ENCODE measurements around the gene NOTCH1. TPM values are rescaled to one million over a fixed set of nuclear protein-coding genes. Genes with fewer than 3 reads are reported as not detected.

The NOTCH1 gene
- total RNA-seq, 1 experiment from 2014 or later: 95.6 TPM

- TF ChIP-seq TP53 (CRISPR knock-in tag; IDR thresholded peaks at IDR 0.05): no peak
- TF ChIP-seq ZNF423 (CRISPR knock-in tag; IDR thresholded peaks at IDR 0.05): no peak
These were observed 20.6 kb downstream of the NOTCH1 start (continued) for GRCh38 chr9:136525207-136525606.

DNA sequence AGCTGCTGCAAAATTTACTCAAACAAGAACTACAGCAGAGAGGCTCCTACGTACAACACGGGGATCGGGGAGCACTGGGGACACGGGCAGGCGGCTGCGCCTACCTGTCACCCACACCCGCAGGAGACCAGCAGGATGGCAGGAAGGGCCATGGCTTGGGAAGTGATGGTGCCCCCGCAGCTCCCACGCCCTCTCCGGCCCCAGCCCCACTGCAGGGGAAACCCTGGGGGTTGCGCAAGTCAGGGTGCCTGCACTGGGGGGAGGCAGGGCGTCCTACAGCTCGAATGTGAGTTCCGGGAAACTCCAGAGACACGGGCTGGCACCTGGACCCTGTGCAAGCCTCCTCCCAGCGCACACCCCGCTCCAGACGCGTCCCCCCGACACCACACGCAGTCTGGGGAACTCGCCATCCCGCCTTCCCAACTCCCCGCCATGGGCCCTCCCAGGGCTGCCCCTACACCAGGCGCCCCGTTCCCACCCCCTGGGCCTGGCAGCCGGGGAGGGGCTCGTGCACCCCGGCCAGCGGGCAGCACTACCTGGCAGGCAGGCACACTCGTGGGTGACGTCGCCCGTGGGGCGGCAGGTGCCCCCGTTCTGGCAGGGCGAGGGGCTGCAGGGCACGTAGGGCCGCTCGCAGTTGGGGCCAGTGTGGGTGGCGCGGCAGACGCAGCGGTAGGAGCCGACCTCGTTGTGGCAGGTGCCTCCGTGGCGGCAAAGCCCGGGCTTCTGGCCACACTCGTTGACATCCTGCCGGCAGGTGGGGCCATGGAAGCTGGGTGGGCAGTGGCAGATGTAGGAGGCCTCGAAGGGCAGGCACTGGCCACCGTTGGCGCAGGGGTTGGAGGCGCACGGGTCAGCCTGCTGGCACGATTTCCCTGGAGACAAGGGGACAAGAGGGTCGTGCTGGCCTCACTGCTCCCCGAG lies 23.3 kb downstream of the NOTCH1 start:
- H3K27me3 Mint-ChIP-seq (ENCODE audit: low read depth): no peaks in the 10 kb centered on the region
- DNase-seq (ENCODE audit: low spot score) (no peak), ATAC-seq (no peak)
- ChIA-PET CTCF (interaction anchor here (0.7 kb wide), 4 partner anchors 16 to 106 kb away, joined by 3 to 5 read pairs (median 3); no protein-coding TSS in a partner anchor), POLR2A (no interaction called here)
- H3K4me1 Mint-ChIP-seq: 0 out of 2 replicates have a peak, but pooled peaks cover 2% of the 10 kb centered on the region
- H3K9me3 Mint-ChIP-seq: no peaks in the 10 kb centered on the region
- H3K27ac Mint-ChIP-seq: no peak overlapping the region
- peaks cover 2% of the 10 kb centered on the region; the same call in 1 of the 2 replicates for H3K36me3 Mint-ChIP-seq
- no peak for TF ChIP-seq NR2C2 (CRISPR knock-in tag; IDR thresholded peaks at IDR 0.05)
- no peak for TF ChIP-seq SOX15 (CRISPR knock-in tag; IDR thresholded peaks at IDR 0.05)
- TF ChIP-seq, protein P1, sequence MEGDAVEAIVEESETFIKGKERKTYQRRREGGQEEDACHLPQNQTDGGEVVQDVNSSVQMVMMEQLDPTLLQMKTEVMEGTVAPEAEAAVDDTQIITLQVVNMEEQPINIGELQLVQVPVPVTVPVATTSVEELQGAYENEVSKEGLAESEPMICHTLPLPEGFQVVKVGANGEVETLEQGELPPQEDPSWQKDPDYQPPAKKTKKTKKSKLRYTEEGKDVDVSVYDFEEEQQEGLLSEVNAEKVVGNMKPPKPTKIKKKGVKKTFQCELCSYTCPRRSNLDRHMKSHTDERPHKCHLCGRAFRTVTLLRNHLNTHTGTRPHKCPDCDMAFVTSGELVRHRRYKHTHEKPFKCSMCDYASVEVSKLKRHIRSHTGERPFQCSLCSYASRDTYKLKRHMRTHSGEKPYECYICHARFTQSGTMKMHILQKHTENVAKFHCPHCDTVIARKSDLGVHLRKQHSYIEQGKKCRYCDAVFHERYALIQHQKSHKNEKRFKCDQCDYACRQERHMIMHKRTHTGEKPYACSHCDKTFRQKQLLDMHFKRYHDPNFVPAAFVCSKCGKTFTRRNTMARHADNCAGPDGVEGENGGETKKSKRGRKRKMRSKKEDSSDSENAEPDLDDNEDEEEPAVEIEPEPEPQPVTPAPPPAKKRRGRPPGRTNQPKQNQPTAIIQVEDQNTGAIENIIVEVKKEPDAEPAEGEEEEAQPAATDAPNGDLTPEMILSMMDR (IDR thresholded peaks at IDR 0.05): no peak
- no peak for TF ChIP-seq ATF1 (CRISPR knock-in tag; IDR thresholded peaks at IDR 0.05)
- no peak for TF ChIP-seq MAX (CRISPR knock-in tag; IDR thresholded peaks at IDR 0.05)
- TF ChIP-seq, protein P2, sequence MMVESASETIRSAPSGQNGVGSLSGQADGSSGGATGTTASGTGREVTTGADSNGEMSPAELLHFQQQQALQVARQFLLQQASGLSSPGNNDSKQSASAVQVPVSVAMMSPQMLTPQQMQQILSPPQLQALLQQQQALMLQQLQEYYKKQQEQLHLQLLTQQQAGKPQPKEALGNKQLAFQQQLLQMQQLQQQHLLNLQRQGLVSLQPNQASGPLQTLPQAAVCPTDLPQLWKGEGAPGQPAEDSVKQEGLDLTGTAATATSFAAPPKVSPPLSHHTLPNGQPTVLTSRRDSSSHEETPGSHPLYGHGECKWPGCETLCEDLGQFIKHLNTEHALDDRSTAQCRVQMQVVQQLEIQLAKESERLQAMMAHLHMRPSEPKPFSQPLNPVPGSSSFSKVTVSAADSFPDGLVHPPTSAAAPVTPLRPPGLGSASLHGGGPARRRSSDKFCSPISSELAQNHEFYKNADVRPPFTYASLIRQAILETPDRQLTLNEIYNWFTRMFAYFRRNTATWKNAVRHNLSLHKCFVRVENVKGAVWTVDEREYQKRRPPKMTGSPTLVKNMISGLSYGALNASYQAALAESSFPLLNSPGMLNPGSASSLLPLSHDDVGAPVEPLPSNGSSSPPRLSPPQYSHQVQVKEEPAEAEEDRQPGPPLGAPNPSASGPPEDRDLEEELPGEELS (CRISPR knock-in tag; IDR thresholded peaks at IDR 0.05): no peak
- no peak for TF ChIP-seq ZNF423 (CRISPR knock-in tag; IDR thresholded peaks at IDR 0.05)
- TF ChIP-seq MXD4 (CRISPR knock-in tag; IDR thresholded peaks at IDR 0.05; ENCODE audit: borderline replicate concordance): no peak
- no peak for TF ChIP-seq ZNF416 (CRISPR knock-in tag; IDR thresholded peaks at IDR 0.05)
- no peak for TF ChIP-seq OVOL2 (CRISPR knock-in tag; IDR thresholded peaks at IDR 0.05; ENCODE audit: borderline replicate concordance)
- TF ChIP-seq RORB (CRISPR knock-in tag; IDR thresholded peaks at IDR 0.05): no peak
- TF ChIP-seq TEAD4 (CRISPR knock-in tag; IDR thresholded peaks at IDR 0.05): no peak
- TF ChIP-seq KAT7 (CRISPR knock-in tag; IDR thresholded peaks at IDR 0.05; ENCODE audit: borderline replicate concordance): no peak
- TF ChIP-seq MYBL2 (CRISPR knock-in tag; IDR thresholded peaks at IDR 0.05): no peak
- TF ChIP-seq TP53 (CRISPR knock-in tag; IDR thresholded peaks at IDR 0.05): no peak
- TF ChIP-seq, protein P3, sequence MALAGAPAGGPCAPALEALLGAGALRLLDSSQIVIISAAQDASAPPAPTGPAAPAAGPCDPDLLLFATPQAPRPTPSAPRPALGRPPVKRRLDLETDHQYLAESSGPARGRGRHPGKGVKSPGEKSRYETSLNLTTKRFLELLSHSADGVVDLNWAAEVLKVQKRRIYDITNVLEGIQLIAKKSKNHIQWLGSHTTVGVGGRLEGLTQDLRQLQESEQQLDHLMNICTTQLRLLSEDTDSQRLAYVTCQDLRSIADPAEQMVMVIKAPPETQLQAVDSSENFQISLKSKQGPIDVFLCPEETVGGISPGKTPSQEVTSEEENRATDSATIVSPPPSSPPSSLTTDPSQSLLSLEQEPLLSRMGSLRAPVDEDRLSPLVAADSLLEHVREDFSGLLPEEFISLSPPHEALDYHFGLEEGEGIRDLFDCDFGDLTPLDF (CRISPR knock-in tag; IDR thresholded peaks at IDR 0.05): no peak
- TF ChIP-seq E2F5 (CRISPR knock-in tag; IDR thresholded peaks at IDR 0.05): no peak
- no peak for TF ChIP-seq USF2 (CRISPR knock-in tag; IDR thresholded peaks at IDR 0.05)
- no peak for TF ChIP-seq NFATC4 (CRISPR knock-in tag; IDR thresholded peaks at IDR 0.05)
- no peak for TF ChIP-seq ZNF121 (CRISPR knock-in tag; IDR thresholded peaks at IDR 0.05)
- no peak overlapping the region for H3K4me3 Mint-ChIP-seq

Data from WTC11 (cell line).